ENCODE measurements around the gene INTS4.

Gene INTS4

GRCh38 chr11:77828926-77829325, 165.5 kb downstream of the INTS4 start (continued):
- TF ChIP-seq PRDM6 (tag by site-specific recombination; IDR thresholded peaks at IDR 0.05) (no peak), ZNF529 (tag by site-specific recombination; IDR thresholded peaks at IDR 0.05; ENCODE audit: insufficient replicate concordance) (no peak), KLF10 (tag by site-specific recombination; IDR thresholded peaks at IDR 0.05) (no peak)
